Myocyte (in vitro differentiated cells): Measurements from ENCODE around the gene KCNC4. TPM values are rescaled to one million over a fixed set of nuclear protein-coding genes. Genes with fewer than 3 reads are reported as not detected.
A peak's percentile ranks its signal among the peaks of the same experiment; 100 is the strongest.

Experiments
- DNase-seq: peaks from one replicate; pipeline ENCODE4 v3.0.0-alpha.2; 2012; ENCODE audit warnings: low read depth
- total RNA-seq: library from RNA; depleted of rRNA; stranded (reverse); fragments of >200 nt; gene quantifications from 2 replicates; pipeline ENCODE4 v1.2.3, GENCODE V29; 2014

KCNC4 gene
- total RNA-seq, 1 donor from 2014 or later: 3.6 TPM

DNA sequence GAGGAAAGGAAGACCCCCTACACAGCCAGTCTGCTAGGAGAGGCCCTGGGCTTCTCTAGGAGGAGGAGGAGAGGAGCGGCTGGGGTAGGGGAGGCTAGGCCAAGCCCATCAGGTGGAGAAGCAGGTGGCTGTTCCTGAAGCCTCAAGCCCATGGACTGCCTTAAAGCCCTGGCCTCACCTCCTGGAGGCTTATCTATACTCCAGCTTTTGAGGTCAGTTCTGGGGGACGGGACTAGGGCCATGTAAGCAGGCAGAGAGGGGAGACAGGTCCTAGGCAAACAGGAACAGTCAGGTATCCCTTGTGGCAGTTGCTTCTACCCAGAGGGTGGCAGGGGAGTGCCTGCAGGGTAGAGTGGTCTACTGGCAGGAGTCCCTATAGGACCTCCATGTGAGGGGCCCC lies 40.6 kb downstream of the KCNC4 start:
- no peak for DNase-seq

DNA sequence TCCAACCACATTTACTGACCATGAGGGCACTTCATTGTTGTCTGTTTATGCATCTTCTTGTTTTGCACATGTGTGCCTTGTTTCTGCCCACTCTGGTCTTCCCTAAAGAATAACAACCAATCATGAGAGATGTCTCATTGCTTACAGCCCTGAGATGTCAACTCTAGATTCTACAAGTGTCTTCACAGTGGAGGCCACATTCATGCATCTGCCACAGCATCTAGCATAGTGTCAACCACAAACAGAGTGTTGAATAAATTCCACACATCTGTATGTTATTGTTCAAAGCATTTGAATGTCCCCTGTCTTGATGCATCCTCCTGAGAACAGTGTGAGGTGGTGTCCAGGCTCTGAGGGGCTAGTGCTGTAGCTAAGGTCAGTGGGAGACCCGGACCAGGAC lies 43.1 kb downstream of the KCNC4 start:
- DNase-seq: no peak

DNA sequence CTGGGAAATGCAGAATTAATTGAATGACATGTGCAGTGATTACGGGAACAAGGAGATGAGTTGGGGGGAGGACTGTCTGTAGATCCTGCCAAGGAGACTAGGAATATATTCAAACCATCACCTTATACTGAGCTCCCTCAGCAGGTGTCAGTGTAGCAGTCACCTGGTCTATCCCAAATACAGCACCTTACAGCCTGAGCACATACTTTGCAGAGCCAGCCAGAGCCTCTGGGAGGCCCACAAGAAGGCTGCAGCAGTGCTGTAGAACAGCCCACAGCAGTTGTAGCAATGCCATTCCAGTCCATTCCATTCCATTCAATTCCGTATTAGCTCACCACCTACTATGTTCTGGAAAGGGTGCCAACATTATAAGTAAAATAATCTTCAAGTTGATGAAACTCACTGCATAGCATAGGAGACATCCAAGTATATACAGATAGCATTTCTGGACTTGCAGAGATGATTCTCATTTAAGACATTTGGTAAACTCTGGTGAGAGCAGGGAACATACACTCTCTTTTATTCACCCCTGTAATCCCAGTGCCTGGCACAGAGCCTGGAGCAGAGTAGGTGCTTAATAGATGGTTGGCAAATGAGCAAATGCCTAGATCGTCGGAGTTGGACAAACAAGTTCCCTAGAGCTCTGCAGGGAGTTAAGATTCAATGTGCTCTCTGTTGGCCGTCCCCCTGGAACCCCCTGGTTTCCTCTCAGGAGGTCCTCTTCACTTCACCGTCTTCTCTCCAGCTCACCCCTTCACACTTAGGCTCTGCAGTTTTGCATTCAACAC lies 44.7 kb downstream of the KCNC4 start:
- no peak for DNase-seq

DNA sequence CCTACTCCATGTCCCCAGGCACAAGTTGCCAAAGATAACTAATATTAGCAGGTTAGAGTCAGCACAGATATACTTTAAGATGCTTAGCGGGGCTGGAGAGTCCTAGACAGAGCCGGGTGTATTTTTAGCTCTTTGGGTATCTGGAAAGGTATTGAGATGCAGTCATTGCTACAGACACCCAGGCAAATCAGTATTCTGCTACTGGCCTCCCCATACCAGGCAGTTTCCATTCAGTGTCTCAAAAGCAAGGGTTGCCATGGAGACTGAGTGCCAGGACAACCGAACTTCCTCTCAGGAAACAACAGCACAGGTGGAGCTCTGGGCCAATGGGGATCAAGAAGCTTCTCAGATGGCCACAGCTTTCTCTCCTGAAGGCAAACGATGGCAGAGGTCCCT lies 45.3 kb downstream of the KCNC4 start:
- DNase-seq: no peak

DNA sequence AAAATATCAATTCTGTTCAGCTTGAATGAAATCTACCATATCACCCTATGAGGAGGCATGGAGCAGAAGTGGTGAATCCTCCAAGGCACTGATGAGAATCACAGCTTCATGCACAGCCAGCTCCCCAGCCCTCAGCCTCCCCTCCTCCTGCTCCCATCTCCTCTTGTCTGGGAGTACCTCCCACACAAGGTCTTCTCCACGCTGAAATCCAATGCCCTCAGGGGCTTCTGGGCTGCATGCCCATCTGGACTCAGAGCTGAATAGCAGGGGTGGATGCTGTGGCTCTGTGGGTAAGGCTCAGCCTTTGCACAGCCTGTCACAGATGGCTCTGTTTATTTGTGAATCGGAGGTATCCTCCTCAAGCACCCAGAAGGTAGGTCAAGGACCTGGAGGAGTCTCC lies 48.6 kb downstream of the KCNC4 start:
- peak; percentile 58 for DNase-seq

DNA sequence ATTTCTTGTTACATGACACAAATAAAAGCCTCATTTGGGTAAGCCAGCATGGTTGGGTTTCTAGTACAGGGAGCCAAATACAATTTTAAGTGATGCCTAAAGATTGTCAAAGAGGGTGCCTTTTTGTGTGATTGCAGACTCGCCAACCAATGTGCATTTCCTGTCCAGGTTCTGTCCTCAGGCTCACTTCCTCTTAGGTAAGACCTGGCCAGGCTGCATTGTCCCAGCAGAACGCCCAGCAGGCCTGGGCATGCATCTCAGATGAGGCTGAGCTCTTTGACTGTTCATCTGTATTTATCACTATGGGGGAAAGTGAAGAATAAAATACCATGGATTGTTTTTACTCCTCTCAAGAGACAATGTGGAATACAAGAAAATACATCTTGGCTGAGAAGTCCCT lies 49.7 kb downstream of the KCNC4 start:
- DNase-seq: no peak

Other genes starting within 250 kb of the KCNC4 start
- gene AHCYL1, start 225.5 kb upstream of the KCNC4 start, total RNA-seq: 36.3 and 41.5 TPM in 2 replicates
- gene STRIP1, start 175.7 kb upstream of the KCNC4 start, total RNA-seq: 50.9 and 53.1 TPM in 2 replicates
- gene ALX3, start 139.6 kb upstream of the KCNC4 start, total RNA-seq: not detected in 2 replicates
- gene UBL4B, start 97.9 kb upstream of the KCNC4 start, total RNA-seq: not detected in 2 replicates
- gene SLC6A17, start 59.8 kb upstream of the KCNC4 start, total RNA-seq: 0.37 and 0.47 TPM in 2 replicates
- 32.2 and 34.7 TPM in 2 replicates for gene RBM15, start 129.1 kb downstream of the KCNC4 start, total RNA-seq
- gene SLC16A4, start 180.7 kb downstream of the KCNC4 start, total RNA-seq: 26.9 and 38.2 TPM in 2 replicates
- gene LAMTOR5, start 197.4 kb downstream of the KCNC4 start, total RNA-seq: 102 TPM in 2 replicates
- not detected in 2 replicates for gene PROK1, start 240.8 kb downstream of the KCNC4 start, total RNA-seq